ENCODE data around the gene ANKLE2. TPM values are rescaled to one million over a fixed set of nuclear protein-coding genes. Genes with fewer than 3 reads are reported as not detected.
"Not testable (repeated sequence)": the region's sequence is repeated elsewhere in the genome, so short reads cannot be mapped to it uniquely, and the experiment has no call there.

Gene ANKLE2
- 100 to 1,000 TPM; 102 to 106 TPM for total RNA-seq

GRCh38 chr12:132761032-132761920 is at the start of gene ANKLE2:
ANKLE2 (minus strand) TSS chr12:132761832; CDS start chr12:132761798, 34 bp downstream.
- peaks cover 38% of the 10 kb centered on the region for H3K4me1 Mint-ChIP-seq (ENCODE audit: low read depth)
- peak within 1 kb of the TSS; percentile 98 for H3K4me3 Mint-ChIP-seq
- no peaks in the 10 kb centered on the region for H3K27me3 Mint-ChIP-seq (ENCODE audit: low read depth)
- peak; percentile 84 for DNase-seq
- CTCF ChIA-PET, result interaction anchor here (0.7 kb wide), 1 partner anchor 10 kb away, joined by 3 read pairs; no protein-coding TSS in a partner anchor
- H3K9me3 Mint-ChIP-seq, result no peaks in the 10 kb centered on the region
- peak within 1 kb of the TSS; percentile 99 for H3K27ac Mint-ChIP-seq
- intact Hi-C loops (cut with micrococcal nuclease), result loop anchor here (1.0 to 5.0 kb wide), 6 partner anchors 68 to 1889 kb away; partner anchors contain the start of genes CHFR, GOLGA3, RAN and ZNF605
- H3K36me3 Mint-ChIP-seq (ENCODE audit: low read depth), result peaks cover 19% of the 10 kb centered on the region

- H3K9me3 Mint-ChIP-seq, result not testable (repeated sequence)
Measured at GRCh38 chr12:132809391-132809790, 47.8 kb upstream of the ANKLE2 start.

GRCh38 chr12:132807295-132808092 is 45.9 kb upstream of the ANKLE2 start:
- no peak for DNase-seq
- intact Hi-C loops (cut with micrococcal nuclease), result no loop called here
- Mint-ChIP-seq H3K9me3 (no peaks in the 10 kb centered on the region), H3K4me1 (ENCODE audit: low read depth) (peaks cover 25% of the 10 kb centered on the region), H3K36me3 (ENCODE audit: low read depth) (peaks cover 52% of the 10 kb centered on the region), H3K27me3 (ENCODE audit: low read depth) (no peaks in the 10 kb centered on the region), H3K4me3 (no peak overlapping the region), H3K27ac (no peak overlapping the region)
- CTCF ChIA-PET, result interaction anchor here (1.4 to 1.8 kb wide), 2 partner anchors 39 to 99 kb away, joined by 4 read pairs; no protein-coding TSS in a partner anchor

More at GRCh38 chr12:132809391-132809790, 47.8 kb upstream of the ANKLE2 start:
- DNase-seq, result peak; percentile 47
- not testable (repeated sequence) for H3K27ac Mint-ChIP-seq; H3K4me3 Mint-ChIP-seq; H3K27me3 Mint-ChIP-seq (ENCODE audit: low read depth)
- peaks cover 31% of the 10 kb centered on the region for H3K4me1 Mint-ChIP-seq (ENCODE audit: low read depth)
- intact Hi-C loops (cut with micrococcal nuclease), result loop anchor here (1.0 kb wide), 1 partner anchor 38 kb away; no protein-coding TSS in a partner anchor
- CTCF ChIA-PET, result interaction anchor here (1.8 kb wide), 1 partner anchor 41 kb away, joined by 4 read pairs; no protein-coding TSS in a partner anchor
- peaks cover 50% of the 10 kb centered on the region for H3K36me3 Mint-ChIP-seq (ENCODE audit: low read depth)

- DNase-seq, result peak; percentile 47
- CTCF ChIA-PET, result interaction anchor here (1.4 kb wide), 1 partner anchor 99 kb away, joined by 4 read pairs; no protein-coding TSS in a partner anchor
- H3K27me3 Mint-ChIP-seq (ENCODE audit: low read depth), result no peaks in the 10 kb centered on the region
- H3K9me3 Mint-ChIP-seq, result no peaks in the 10 kb centered on the region
- peaks cover 49% of the 10 kb centered on the region for H3K36me3 Mint-ChIP-seq (ENCODE audit: low read depth)
- no peak overlapping the region for H3K27ac Mint-ChIP-seq
- intact Hi-C loops (cut with micrococcal nuclease), result no loop called here
- H3K4me3 Mint-ChIP-seq, result no peak overlapping the region
- peaks cover 22% of the 10 kb centered on the region for H3K4me1 Mint-ChIP-seq (ENCODE audit: low read depth)
Measured at GRCh38 chr12:132806857-132807256, 45.2 kb upstream of the ANKLE2 start.

- no peak for DNase-seq
- no peak overlapping the region for H3K4me3 Mint-ChIP-seq
- peaks cover 22% of the 10 kb centered on the region for H3K4me1 Mint-ChIP-seq (ENCODE audit: low read depth)
- CTCF ChIA-PET, result no interaction called here
- no peaks in the 10 kb centered on the region for H3K9me3 Mint-ChIP-seq
- intact Hi-C loops (cut with micrococcal nuclease), result no loop called here
- H3K27ac Mint-ChIP-seq, result no peak overlapping the region
- peaks cover 48% of the 10 kb centered on the region for H3K36me3 Mint-ChIP-seq (ENCODE audit: low read depth)
- H3K27me3 Mint-ChIP-seq (ENCODE audit: low read depth), result no peaks in the 10 kb centered on the region
Measured at GRCh38 chr12:132804426-132804861, 42.8 kb upstream of the ANKLE2 start.

GRCh38 chr12:132803888-132804287 is 42.3 kb upstream of the ANKLE2 start:
- Mint-ChIP-seq H3K27ac (no peak overlapping the region), H3K27me3 (ENCODE audit: low read depth) (no peaks in the 10 kb centered on the region), H3K36me3 (ENCODE audit: low read depth) (peaks cover 48% of the 10 kb centered on the region), H3K4me1 (ENCODE audit: low read depth) (peaks cover 22% of the 10 kb centered on the region), H3K4me3 (no peak overlapping the region), H3K9me3 (no peaks in the 10 kb centered on the region)
- CTCF ChIA-PET, result no interaction called here
- no peak for DNase-seq
- intact Hi-C loops (cut with micrococcal nuclease), result no loop called here

GRCh38 chr12:132803125-132803524 is 41.5 kb upstream of the ANKLE2 start:
- H3K27ac Mint-ChIP-seq, result no peak overlapping the region
- no peaks in the 10 kb centered on the region for H3K27me3 Mint-ChIP-seq (ENCODE audit: low read depth)
- no peaks in the 10 kb centered on the region for H3K9me3 Mint-ChIP-seq
- CTCF ChIA-PET, result no interaction called here
- H3K4me1 Mint-ChIP-seq (ENCODE audit: low read depth), result peaks cover 19% of the 10 kb centered on the region
- no peak for DNase-seq
- H3K36me3 Mint-ChIP-seq (ENCODE audit: low read depth), result peaks cover 44% of the 10 kb centered on the region
- intact Hi-C loops (cut with micrococcal nuclease), result no loop called here
- H3K4me3 Mint-ChIP-seq, result no peak overlapping the region

GRCh38 chr12:132801741-132802140 is 40.1 kb upstream of the ANKLE2 start:
- H3K27me3 Mint-ChIP-seq (ENCODE audit: low read depth), result no peaks in the 10 kb centered on the region
- H3K36me3 Mint-ChIP-seq (ENCODE audit: low read depth), result peaks cover 33% of the 10 kb centered on the region
- no peak overlapping the region for H3K27ac Mint-ChIP-seq
- no peak overlapping the region for H3K4me3 Mint-ChIP-seq
- intact Hi-C loops (cut with micrococcal nuclease), result no loop called here
- no peak for DNase-seq
- H3K4me1 Mint-ChIP-seq (ENCODE audit: low read depth), result peaks cover 8% of the 10 kb centered on the region
- no peaks in the 10 kb centered on the region for H3K9me3 Mint-ChIP-seq
- CTCF ChIA-PET, result no interaction called here

GRCh38 chr12:132798836-132799235 is 37.2 kb upstream of the ANKLE2 start:
- Mint-ChIP-seq H3K9me3 (no peaks in the 10 kb centered on the region), H3K36me3 (ENCODE audit: low read depth) (peaks cover 35% of the 10 kb centered on the region), H3K4me3 (no peak overlapping the region), H3K27me3 (ENCODE audit: low read depth) (no peaks in the 10 kb centered on the region), H3K27ac (no peak overlapping the region), H3K4me1 (ENCODE audit: low read depth) (no peaks in the 10 kb centered on the region)
- CTCF ChIA-PET, result no interaction called here
- intact Hi-C loops (cut with micrococcal nuclease), result no loop called here
- DNase-seq, result no peak

GRCh38 chr12:132797820-132798570 is 36.4 kb upstream of the ANKLE2 start:
- CTCF ChIA-PET, result no interaction called here
- Mint-ChIP-seq H3K27me3 (ENCODE audit: low read depth) (no peaks in the 10 kb centered on the region), H3K9me3 (no peaks in the 10 kb centered on the region), H3K36me3 (ENCODE audit: low read depth) (peaks cover 29% of the 10 kb centered on the region), H3K4me1 (ENCODE audit: low read depth) (no peaks in the 10 kb centered on the region), H3K4me3 (no peak overlapping the region), H3K27ac (no peak overlapping the region)
- DNase-seq, result no peak
- intact Hi-C loops (cut with micrococcal nuclease), result no loop called here

- H3K27me3 Mint-ChIP-seq (ENCODE audit: low read depth), result no peaks in the 10 kb centered on the region
- no peak for DNase-seq
- H3K27ac Mint-ChIP-seq, result no peak overlapping the region
- intact Hi-C loops (cut with micrococcal nuclease), result no loop called here
- H3K4me3 Mint-ChIP-seq, result no peak overlapping the region
- H3K36me3 Mint-ChIP-seq (ENCODE audit: low read depth), result peaks cover 24% of the 10 kb centered on the region
- H3K4me1 Mint-ChIP-seq (ENCODE audit: low read depth), result peaks cover 4% of the 10 kb centered on the region
- no peaks in the 10 kb centered on the region for H3K9me3 Mint-ChIP-seq
- CTCF ChIA-PET, result interaction anchor here (0.9 kb wide), 1 partner anchor 51 kb away, joined by 3 read pairs; no protein-coding TSS in a partner anchor
Measured at GRCh38 chr12:132795847-132796246, 34.2 kb upstream of the ANKLE2 start.

GRCh38 chr12:132791940-132792339 is 30.3 kb upstream of the ANKLE2 start:
- H3K9me3 Mint-ChIP-seq; H3K27me3 Mint-ChIP-seq (ENCODE audit: low read depth); H3K27ac Mint-ChIP-seq; H3K4me3 Mint-ChIP-seq; intact Hi-C loops (cut with micrococcal nuclease); DNase-seq; H3K4me1 Mint-ChIP-seq (ENCODE audit: low read depth); CTCF ChIA-PET: not testable (repeated sequence)
- peaks cover 40% of the 10 kb centered on the region for H3K36me3 Mint-ChIP-seq (ENCODE audit: low read depth)
